Dermis microvascular lymphatic vessel endothelial cell (primary cell): ENCODE results near the gene ZFC3H1. TPM values are rescaled to one million over a fixed set of nuclear protein-coding genes. Genes with fewer than 3 reads are reported as not detected.
"Not testable (repeated sequence)": the region's sequence is repeated elsewhere in the genome, so short reads cannot be mapped to it uniquely, and the experiment has no call there.

ENCODE experiments used
- DNase-seq, 2 donors: peaks; one replicate each; pipeline versions ENCODE4 v3.0.0 to v3.0.0-alpha.2; 2010; ENCODE audit warnings: low read depth in 2 of 2
- total RNA-seq: library from RNA; depleted of rRNA; stranded (reverse); fragments of >200 nt; gene quantifications from 2 replicates; pipeline ENCODE4 v1.2.1, GENCODE V29; 2014

ZFC3H1 gene
- total RNA-seq, 1 donor from 2014 or later = 11.4 TPM

DNA sequence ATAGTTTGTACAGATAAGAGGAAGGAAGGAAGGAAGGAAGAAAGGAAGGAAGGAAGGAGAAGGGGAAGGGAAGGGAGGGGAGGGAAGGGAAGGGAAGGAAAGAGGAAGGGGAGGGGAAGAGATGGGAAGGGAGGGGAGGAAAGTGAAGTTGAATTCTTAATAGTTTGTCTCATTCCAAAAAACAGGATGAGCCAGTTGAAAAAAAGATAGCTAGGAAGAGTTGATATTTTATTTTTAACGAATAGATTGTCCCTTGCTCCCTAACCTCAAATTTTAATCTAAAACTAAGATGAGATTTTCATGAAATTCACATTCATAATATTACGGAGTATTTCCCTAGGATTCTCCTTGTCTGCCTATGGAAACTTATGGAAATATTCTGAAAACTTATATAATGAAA, 80.7 kb downstream of the ZFC3H1 start:
- no peak for DNase-seq

DNA sequence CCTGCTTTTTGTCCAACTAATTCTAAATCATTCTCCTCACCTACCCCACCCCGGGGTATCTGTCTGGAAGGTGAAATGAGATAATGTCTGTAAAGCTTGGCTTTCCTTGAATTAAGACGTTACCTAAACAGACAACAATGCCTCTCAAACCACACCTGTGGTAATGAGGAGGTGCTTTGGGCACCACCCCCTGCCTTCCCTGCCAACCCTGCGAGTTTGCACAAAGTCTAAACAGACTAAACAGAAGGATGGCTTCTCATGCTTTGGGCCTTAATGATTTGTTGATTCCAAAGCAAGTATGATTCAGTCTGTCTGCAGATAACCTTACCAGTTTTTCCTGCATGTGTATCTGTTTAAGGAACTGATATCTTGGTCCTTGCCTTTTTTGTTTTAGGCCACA, 82.4 kb downstream of the ZFC3H1 start:
- DNase-seq = no peak

DNA sequence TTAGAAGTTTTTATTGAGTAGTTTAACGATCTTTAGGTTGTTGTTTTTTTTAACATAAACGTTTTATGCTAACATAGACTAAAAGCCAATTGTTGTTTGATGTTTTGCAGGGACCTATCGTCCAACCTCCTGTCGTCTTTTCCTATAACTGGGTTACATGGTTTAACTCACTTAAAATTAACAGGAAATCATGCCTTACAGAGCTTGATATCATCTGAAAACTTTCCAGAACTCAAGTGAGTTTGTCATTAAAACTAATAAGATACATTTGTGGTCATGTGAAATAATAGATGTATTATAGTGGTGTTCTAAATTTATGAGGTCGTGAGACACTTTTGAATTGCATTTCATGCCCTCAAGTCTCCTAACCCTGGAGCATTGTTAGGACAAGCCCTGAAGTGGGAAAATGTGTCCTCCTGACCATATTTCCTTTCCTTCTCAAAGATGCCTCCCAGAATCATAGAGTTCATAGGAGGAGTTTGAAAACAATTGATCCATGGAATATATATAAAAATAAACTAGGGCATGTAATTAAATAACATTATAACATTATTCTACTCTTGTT, 84.9 kb downstream of the ZFC3H1 start:
- no peak for DNase-seq

DNA sequence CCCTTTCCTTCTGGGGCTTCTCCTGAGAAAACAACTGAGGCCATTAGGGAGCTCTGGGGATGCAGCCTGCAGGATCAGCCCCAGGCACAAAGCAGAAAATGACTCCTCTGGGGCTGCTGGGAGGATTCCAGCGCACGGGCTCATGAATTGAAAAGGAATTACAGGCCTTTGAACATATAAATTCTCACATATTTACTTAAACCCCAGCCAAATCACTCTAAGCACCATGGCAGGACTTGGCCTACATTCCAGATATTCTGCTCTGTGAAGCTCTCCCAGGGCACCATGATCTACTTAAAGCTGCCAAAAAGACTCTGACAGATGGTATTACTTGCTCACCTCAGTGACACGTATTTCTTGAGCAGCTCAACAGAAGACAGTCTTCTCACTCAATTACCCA, 87.2 kb downstream of the ZFC3H1 start:
- DNase-seq = no peak

DNA sequence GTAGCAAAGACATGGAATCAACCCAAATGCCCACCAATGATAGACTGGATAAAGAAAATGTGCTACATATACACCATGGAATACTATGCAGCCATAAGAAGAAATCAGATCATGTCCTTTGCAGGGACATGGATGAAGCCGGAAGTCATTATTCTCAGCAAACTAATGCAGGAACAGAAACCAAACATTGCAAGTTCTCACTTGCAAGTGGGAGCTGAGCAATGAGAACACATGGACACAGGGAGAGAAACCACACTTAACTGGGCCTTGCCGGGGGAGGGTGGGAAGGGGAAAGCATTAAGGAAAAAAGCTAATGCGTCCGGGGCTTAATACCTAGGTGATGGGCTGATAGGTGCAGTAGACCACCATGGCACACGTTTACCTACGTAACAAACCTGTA, 93.8 kb downstream of the ZFC3H1 start:
- DNase-seq = not testable (repeated sequence)

DNA sequence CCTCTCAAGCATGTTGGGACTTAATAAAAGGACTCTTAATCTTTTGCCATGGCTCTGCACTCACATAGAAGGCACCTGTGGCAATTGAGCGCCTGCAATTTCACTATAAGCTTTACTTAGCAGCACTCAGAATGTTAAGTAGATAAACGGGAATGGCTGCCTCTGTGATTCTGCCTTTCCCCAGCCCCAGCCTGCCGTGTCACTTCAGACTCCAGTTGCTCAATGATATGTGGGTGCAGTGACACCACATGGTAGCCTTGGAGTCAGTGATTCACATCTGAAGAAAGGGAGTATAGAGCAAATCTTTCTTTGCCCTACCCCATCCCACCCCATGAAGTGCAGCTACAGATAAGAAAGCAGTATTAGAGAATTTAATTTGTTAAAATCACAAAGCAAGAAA, 96.1 kb downstream of the ZFC3H1 start:
- no peak for DNase-seq

DNA sequence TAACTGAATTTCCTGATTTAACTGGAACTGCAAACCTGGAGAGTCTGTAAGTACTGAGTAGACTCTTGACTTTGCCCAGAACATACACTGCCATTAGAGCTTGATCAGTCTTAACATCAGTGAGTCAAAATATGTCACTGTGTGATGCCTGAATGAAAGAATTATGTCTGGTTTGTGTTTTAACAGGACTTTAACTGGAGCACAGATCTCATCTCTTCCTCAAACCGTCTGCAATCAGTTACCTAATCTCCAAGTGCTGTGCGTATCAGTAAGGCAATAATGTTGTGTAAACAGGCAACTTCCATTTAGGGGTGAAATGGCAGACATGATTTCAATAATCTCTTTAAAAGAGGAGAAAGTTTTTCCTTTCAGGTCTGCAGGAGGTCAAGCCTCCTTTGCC, 97.0 kb downstream of the ZFC3H1 start:
- DNase-seq = no peak

DNA sequence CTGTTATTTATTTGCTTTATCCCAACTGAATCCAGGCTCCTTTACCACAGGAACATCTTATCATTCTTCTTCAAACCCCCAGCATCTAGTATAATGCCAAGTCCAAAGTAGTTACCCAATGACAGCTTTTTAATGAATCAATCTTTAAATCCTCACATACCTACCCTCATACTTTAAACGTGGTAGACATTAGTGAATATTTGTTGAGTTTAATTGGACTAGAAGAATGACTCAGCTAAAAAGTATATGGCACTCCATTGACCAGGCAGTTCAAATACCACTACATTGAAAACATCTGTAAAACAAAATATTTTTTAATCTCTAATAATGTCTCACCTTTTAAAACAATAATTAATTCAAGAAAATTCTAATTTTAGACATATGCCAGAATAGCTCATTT, 98.1 kb downstream of the ZFC3H1 start:
- no peak for DNase-seq

DNA sequence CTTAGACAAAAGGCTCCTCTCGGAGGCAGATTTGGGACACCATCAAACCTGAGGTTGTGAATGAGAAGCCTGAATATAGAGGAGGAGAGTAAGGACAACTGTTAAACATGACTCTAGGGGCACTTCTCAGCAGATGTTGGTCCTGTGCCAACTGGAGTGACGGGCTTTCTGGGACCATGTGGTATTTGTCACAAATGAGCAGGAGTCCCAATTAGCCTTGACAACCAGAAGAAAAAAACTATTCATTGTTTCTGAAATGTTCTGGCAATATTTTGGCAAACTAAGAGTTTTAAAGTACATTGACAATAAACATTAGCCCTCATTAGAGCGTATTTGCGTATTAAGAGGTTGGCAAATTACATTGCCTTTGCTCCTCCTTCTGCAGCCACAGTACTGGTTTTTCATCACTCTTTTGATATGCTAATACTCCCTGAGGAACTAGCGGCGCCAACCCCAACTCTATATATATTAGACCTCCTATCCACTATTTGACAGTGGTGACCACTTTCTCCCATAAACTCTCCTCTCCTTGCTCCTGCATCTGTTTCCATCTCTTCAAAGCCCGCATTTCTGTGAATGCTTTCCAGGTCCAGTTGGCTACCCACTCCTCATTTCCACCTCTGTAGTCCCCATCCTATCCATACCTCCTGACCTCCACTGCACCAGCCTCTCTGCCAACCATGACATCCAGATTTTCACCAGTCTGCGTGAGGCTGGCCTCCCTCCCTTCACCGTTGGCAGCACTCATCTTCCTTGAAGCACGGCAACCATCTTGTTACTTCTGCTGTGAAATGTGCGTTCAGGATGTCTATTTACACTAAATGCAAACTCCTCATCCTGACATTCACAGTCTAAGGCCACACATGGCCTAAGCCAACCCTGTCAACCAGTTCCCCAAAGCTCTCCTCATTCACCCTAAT, 100.7 kb downstream of the ZFC3H1 start:
- no peak for DNase-seq

Other genes with a start within 250 kb of the ZFC3H1 start
- gene LGR5, start 224.1 kb downstream of the ZFC3H1 start, total RNA-seq = not detected in 2 replicates
- 2.1 and 2.7 TPM in 2 replicates for gene THAP2, start 453 bp upstream of the ZFC3H1 start, total RNA-seq
- 34.5 and 42.5 TPM in 2 replicates for gene TMEM19, start 22.2 kb upstream of the ZFC3H1 start, total RNA-seq
- gene RAB21, start 91.0 kb upstream of the ZFC3H1 start, total RNA-seq = 6.2 and 8.0 TPM in 2 replicates
- 19.4 and 39.1 TPM in 2 replicates for gene TBC1D15, start 175.9 kb upstream of the ZFC3H1 start, total RNA-seq